Measurements from ENCODE around the gene ZBTB42.

GRCh38 chr14:104794631-104794992 lies 6.3 kb upstream of the ZBTB42 start:
- TF ChIP-seq, protein P1, sequence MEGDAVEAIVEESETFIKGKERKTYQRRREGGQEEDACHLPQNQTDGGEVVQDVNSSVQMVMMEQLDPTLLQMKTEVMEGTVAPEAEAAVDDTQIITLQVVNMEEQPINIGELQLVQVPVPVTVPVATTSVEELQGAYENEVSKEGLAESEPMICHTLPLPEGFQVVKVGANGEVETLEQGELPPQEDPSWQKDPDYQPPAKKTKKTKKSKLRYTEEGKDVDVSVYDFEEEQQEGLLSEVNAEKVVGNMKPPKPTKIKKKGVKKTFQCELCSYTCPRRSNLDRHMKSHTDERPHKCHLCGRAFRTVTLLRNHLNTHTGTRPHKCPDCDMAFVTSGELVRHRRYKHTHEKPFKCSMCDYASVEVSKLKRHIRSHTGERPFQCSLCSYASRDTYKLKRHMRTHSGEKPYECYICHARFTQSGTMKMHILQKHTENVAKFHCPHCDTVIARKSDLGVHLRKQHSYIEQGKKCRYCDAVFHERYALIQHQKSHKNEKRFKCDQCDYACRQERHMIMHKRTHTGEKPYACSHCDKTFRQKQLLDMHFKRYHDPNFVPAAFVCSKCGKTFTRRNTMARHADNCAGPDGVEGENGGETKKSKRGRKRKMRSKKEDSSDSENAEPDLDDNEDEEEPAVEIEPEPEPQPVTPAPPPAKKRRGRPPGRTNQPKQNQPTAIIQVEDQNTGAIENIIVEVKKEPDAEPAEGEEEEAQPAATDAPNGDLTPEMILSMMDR (conservative IDR thresholded peaks at IDR 0.05 in 1 of 2, IDR thresholded peaks at IDR 0.05 in 1 of 2; ENCODE audit: extremely low read depth in 1 of 2, insufficient read depth in 1 of 2, low read depth in 1 of 2, low read length in 2 of 2): peak in 1 of 2 donors; percentile 5
- TF ChIP-seq EZH2 (IDR thresholded peaks at IDR 0.05; ENCODE audit: borderline replicate concordance, low read length): no peak
